ENCODE results near the gene FKBP1B.

FKBP1B gene

DNA sequence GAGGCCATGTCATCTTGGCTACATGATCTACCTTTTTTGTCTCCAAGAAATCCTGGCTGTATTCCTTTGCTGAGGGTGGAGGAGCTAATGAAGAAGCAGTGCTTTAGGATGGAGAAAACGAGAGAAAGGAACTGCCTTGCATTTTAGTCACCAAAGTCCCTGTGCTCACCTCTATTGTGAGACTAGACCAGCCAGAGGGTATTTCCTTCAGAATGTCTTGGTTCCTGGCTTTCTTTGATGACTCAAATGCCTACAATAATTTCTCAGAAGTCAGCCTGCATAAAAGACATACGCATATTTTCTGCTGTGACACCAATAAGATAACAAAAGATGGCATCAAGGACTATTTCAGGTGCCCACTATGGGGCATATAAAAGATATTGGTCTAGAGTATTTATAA is 15.8 kb downstream of the FKBP1B start:
- no peak for DNase-seq
- Histone ChIP-seq H3K27me3 (replicated peaks) (no peaks in the 10 kb centered on the region), H3K4me3 (ENCODE audit: low read depth, low read length) (no peak overlapping the region), H3K27ac (no peak overlapping the region), H3K36me3 (replicated peaks) (peaks cover 30% of the 10 kb centered on the region)
- in situ Hi-C loops (cut with HindIII; ENCODE audit: low pct_ligation_motif_present, low sequenced_read_pairs), result loop anchor here (25.0 kb wide), 1 partner anchor 228 kb away; no protein-coding TSS in a partner anchor
- TF ChIP-seq, protein P1, sequence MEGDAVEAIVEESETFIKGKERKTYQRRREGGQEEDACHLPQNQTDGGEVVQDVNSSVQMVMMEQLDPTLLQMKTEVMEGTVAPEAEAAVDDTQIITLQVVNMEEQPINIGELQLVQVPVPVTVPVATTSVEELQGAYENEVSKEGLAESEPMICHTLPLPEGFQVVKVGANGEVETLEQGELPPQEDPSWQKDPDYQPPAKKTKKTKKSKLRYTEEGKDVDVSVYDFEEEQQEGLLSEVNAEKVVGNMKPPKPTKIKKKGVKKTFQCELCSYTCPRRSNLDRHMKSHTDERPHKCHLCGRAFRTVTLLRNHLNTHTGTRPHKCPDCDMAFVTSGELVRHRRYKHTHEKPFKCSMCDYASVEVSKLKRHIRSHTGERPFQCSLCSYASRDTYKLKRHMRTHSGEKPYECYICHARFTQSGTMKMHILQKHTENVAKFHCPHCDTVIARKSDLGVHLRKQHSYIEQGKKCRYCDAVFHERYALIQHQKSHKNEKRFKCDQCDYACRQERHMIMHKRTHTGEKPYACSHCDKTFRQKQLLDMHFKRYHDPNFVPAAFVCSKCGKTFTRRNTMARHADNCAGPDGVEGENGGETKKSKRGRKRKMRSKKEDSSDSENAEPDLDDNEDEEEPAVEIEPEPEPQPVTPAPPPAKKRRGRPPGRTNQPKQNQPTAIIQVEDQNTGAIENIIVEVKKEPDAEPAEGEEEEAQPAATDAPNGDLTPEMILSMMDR (IDR thresholded peaks at IDR 0.05; ENCODE audit: low read depth, low read length, missing control alignments), result no peak

DNA sequence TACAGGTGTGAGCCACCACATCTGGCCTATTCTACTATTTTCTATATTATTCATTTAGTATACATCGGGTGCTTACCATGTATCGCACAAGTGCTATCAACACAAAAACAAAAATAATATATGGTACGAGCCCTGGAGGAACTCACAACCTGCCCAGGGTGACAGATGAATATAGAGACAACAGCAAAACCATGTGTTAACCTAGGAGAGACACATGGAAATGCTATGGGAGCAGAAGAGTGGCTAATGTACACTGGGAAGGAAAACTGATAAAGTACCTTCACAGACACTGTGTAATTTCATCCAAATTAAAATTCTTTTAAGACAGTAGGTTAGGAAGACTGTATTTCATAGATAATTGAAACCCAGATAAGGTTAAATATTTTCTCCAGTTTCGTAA is 22.7 kb downstream of the FKBP1B start:
- DNase-seq, result no peak
- H3K36me3 ChIP-seq (replicated peaks), result peaks cover 23% of the 10 kb centered on the region
- H3K27me3 ChIP-seq (replicated peaks), result no peaks in the 10 kb centered on the region
- in situ Hi-C loops (cut with HindIII; ENCODE audit: low pct_ligation_motif_present, low sequenced_read_pairs), result loop anchor here (25.0 kb wide), 1 partner anchor 235 kb away; no protein-coding TSS in a partner anchor
- no peak overlapping the region for H3K27ac ChIP-seq
- H3K4me3 ChIP-seq (ENCODE audit: low read depth, low read length), result no peak overlapping the region
- TF ChIP-seq, protein P1 (IDR thresholded peaks at IDR 0.05; ENCODE audit: low read depth, low read length, missing control alignments), result no peak

DNA sequence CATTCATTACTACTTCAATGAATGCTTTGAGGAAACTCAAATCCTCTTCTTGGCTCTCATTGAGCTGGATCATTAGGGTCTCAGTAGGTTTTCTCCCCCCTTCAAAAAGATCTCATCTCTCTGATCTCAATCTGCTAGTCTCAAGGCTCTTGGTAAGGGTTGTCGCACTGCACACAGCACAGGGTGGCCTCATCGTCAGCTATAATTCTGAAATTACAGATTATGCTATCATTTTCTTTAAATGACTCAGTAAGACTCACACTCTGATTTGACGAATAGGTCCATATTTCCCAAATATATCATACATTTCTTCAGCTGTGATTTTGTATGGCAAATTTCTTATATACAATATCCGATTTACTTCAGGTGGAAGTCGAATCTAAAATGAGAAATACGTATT is 24.3 kb downstream of the FKBP1B start:
- in situ Hi-C loops (cut with HindIII; ENCODE audit: low pct_ligation_motif_present, low sequenced_read_pairs), result loop anchor here (25.0 kb wide), 1 partner anchor 237 kb away; no protein-coding TSS in a partner anchor
- Histone ChIP-seq H3K4me3 (ENCODE audit: low read depth, low read length) (no peak overlapping the region), H3K36me3 (replicated peaks) (peaks cover 14% of the 10 kb centered on the region), H3K27me3 (replicated peaks) (no peaks in the 10 kb centered on the region), H3K27ac (no peak overlapping the region)
- no peak for DNase-seq
- TF ChIP-seq, protein P1 (IDR thresholded peaks at IDR 0.05; ENCODE audit: low read depth, low read length, missing control alignments), result no peak

DNA sequence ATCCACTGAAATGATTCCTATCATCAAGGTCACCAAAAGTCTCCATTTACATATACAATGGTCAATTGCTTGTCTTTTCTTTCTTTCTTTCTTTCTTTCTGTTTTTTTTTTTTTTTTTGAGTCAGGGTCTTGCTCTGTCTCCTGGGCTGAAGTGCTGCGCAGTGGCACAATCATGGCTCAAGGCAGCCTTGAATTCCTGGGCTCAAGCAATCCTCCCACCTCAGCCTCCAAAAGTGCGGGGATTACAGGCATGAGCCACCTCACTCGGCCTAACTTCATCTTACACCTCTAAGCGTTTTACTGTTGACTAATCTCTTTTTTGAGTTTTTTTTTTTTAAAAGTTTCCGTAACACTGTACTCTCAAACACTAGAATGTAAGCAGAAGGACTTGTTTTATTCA is 25.7 kb downstream of the FKBP1B start:
- Histone ChIP-seq H3K4me3 (ENCODE audit: low read depth, low read length) (peak overlapping the region; percentile 94), H3K36me3 (replicated peaks) (peaks cover 8% of the 10 kb centered on the region), H3K27me3 (replicated peaks) (no peaks in the 10 kb centered on the region), H3K27ac (no peak overlapping the region)
- DNase-seq, result no peak
- in situ Hi-C loops (cut with HindIII; ENCODE audit: low pct_ligation_motif_present, low sequenced_read_pairs), result no loop called here
- TF ChIP-seq, protein P1 (IDR thresholded peaks at IDR 0.05; ENCODE audit: low read depth, low read length, missing control alignments), result no peak

DNA sequence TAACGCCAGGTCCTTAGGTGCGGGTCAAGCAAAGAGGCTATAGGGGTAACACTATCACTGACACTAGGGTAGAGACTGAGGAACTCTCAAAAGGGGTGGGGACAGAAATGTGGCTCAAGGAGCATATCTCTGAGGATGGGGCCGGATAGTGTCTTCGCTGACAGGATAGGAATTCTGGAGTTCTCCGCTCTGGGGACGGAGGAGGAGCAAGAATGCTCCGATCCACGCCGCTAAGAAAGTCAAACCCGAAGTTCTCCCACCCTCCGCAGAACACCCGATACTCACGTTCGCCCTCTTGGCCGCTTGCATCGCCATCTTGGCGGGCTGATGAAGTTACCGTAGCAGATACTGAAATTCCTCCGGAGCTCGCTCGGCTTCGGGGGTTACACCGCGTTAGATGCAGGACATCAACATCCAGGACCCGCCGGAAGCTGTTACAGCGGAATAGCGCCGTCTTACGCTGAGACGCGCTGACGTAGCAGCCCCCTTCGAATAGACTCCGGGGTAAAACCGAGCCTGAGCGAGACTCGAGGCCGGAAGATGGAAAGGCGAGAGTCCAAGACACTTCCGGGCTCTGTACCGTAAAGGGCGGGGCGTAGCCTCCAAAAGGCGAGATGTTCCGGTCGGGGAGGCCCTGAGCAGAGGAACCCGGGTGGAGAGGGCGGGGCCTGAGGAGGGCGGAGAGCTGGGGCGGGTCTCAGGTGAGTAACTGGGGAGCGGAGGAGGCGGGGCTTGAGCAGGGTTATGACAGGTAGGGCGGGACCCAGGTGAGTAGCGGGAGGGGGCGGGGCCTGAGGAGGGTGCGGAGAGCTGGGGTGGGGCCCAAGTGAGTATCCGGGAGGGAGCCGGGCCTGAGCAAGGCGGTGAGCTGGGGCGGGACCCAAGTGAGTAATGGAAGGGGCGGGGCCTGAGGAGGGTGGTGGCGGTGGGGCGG is 26.6 kb downstream of the FKBP1B start, which contains the start of gene SF3B6:
SF3B6 (minus strand) TSS at position 412 of the 934 bp plus-strand sequence; CDS start at position 315, 97 bp downstream.
- Histone ChIP-seq H3K27me3 (replicated peaks) (no peaks in the 10 kb centered on the region), H3K36me3 (replicated peaks) (peaks cover 8% of the 10 kb centered on the region), H3K4me3 (ENCODE audit: low read depth, low read length) (peak within 1 kb of the TSS; percentile 94), H3K27ac (peak within 1 kb of the TSS; percentile 61)
- TF ChIP-seq, protein P1 (IDR thresholded peaks at IDR 0.05; ENCODE audit: low read depth, low read length, missing control alignments), result peak; percentile 12
- DNase-seq, result peak; percentile 98
- in situ Hi-C loops (cut with HindIII; ENCODE audit: low pct_ligation_motif_present, low sequenced_read_pairs), result no loop called here
